ENCODE data around the gene GRN.

The GRN gene

DNA sequence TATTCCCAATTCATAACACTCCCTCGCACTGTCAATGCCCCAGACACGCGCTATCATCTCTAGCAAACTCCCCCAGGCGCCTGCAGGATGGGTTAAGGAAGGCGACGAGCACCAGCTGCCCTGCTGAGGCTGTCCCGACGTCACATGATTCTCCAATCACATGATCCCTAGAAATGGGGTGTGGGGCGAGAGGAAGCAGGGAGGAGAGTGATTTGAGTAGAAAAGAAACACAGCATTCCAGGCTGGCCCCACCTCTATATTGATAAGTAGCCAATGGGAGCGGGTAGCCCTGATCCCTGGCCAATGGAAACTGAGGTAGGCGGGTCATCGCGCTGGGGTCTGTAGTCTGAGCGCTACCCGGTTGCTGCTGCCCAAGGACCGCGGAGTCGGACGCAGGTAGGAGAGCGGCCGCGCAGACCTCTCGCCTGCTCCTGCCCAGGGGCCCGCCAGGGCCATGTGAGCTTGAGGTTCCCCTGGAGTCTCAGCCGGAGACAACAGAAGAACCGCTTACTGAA, at the start of gene GRN:
TSS of gene GRN (plus strand) at position 364 of the 515 bp plus-strand sequence. CDS start 3,863 bp downstream, outside the sequence.
- TF ChIP-seq, protein P1, sequence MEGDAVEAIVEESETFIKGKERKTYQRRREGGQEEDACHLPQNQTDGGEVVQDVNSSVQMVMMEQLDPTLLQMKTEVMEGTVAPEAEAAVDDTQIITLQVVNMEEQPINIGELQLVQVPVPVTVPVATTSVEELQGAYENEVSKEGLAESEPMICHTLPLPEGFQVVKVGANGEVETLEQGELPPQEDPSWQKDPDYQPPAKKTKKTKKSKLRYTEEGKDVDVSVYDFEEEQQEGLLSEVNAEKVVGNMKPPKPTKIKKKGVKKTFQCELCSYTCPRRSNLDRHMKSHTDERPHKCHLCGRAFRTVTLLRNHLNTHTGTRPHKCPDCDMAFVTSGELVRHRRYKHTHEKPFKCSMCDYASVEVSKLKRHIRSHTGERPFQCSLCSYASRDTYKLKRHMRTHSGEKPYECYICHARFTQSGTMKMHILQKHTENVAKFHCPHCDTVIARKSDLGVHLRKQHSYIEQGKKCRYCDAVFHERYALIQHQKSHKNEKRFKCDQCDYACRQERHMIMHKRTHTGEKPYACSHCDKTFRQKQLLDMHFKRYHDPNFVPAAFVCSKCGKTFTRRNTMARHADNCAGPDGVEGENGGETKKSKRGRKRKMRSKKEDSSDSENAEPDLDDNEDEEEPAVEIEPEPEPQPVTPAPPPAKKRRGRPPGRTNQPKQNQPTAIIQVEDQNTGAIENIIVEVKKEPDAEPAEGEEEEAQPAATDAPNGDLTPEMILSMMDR (IDR thresholded peaks at IDR 0.05), result no peak
- peaks cover 89 to 90% of the 10 kb centered on the region in 2 experiments for H3K4me1 ChIP-seq (ENCODE audit: control insufficient read depth in 1 of 2, insufficient read depth in 1 of 2, low read depth in 1 of 2, low read length in 1 of 2)
- H3K9me3 ChIP-seq, result no peaks in the 10 kb centered on the region
- peak within 1 kb of the TSS; percentile 93 for H3K27ac ChIP-seq
- H3K4me3 ChIP-seq (ENCODE audit: low read depth in 1 of 2, low read length in 1 of 2), result peak within 1 kb of the TSS; percentile 74 to 93
- H3K36me3 ChIP-seq, result peaks cover 15% of the 10 kb centered on the region
- H3K27me3 ChIP-seq, result no peaks in the 10 kb centered on the region

- Histone ChIP-seq H3K9me3 (no peaks in the 10 kb centered on the region), H3K4me3 (ENCODE audit: low read depth in 1 of 2, low read length in 1 of 2) (no peak overlapping the region), H3K27me3 (peaks cover 70% of the 10 kb centered on the region), H3K36me3 (no peaks in the 10 kb centered on the region), H3K4me1 (ENCODE audit: control insufficient read depth in 1 of 2, insufficient read depth in 1 of 2, low read depth in 1 of 2, low read length in 1 of 2) (no peaks in the 10 kb centered on the region), H3K27ac (no peak overlapping the region)
- TF ChIP-seq, protein P1 (IDR thresholded peaks at IDR 0.05), result no peak
These were observed 47.1 kb upstream of the GRN start for GRCh38 chr17:44297975-44298374.

GRCh38 chr17:44304651-44305050, 40.5 kb upstream of the GRN start:
- Histone ChIP-seq H3K27me3 (peaks cover 94% of the 10 kb centered on the region), H3K9me3 (no peaks in the 10 kb centered on the region), H3K27ac (no peak overlapping the region), H3K4me3 (ENCODE audit: low read depth in 1 of 2, low read length in 1 of 2) (no peak overlapping the region), H3K36me3 (no peaks in the 10 kb centered on the region), H3K4me1 (ENCODE audit: control insufficient read depth in 1 of 2, insufficient read depth in 1 of 2, low read depth in 1 of 2, low read length in 1 of 2) (peaks cover 0 to 18% of the 10 kb centered on the region in 2 experiments)
- TF ChIP-seq, protein P1 (IDR thresholded peaks at IDR 0.05), result no peak

GRCh38 chr17:44307387-44308186, 37.5 kb upstream of the GRN start:
- Histone ChIP-seq H3K9me3 (no peaks in the 10 kb centered on the region), H3K36me3 (no peaks in the 10 kb centered on the region), H3K27me3 (peaks cover 100% of the 10 kb centered on the region), H3K27ac (no peak overlapping the region), H3K4me1 (ENCODE audit: control insufficient read depth in 1 of 2, insufficient read depth in 1 of 2, low read depth in 1 of 2, low read length in 1 of 2) (peaks cover 0 to 18% of the 10 kb centered on the region in 2 experiments), H3K4me3 (ENCODE audit: low read depth in 1 of 2, low read length in 1 of 2) (peak overlapping the region in 1 of 2 experiments; percentile 54)
- TF ChIP-seq, protein P1 (IDR thresholded peaks at IDR 0.05), result no peak

DNA sequence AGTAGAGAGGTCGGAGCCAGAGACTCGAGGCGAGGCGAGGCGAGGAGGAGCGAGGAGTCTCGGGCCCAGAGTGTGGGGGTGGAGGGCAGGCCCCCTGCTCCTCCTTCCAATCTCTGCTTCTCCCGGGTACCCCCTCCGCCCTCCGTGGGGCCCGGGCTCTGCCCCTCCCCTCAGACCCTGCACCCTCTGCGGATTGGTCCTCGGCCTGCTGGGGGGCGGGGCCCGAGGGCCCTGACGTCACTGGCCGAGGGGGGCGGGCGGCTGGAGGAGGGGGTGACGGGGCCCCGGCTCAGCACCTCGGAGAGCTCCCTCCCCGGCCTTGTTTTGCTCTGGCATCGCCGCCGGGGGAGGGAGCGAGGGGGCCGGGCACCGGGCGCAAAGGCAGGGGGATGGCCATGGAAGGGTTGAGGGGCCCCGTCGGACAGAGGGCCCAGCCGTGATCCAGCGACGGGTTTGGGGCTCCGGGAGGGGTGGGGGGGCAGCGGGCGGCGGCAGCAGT, 36.7 kb upstream of the GRN start, which contains the start of gene RUNDC3A:
TSS of gene RUNDC3A (plus strand) at position 282 of the 499 bp plus-strand sequence. CDS start 232 bp downstream, outside the sequence.
- H3K4me3 ChIP-seq (ENCODE audit: low read depth in 1 of 2, low read length in 1 of 2), result peak within 1 kb of the TSS; percentile 17 to 54
- TF ChIP-seq, protein P1 (IDR thresholded peaks at IDR 0.05), result no peak
- peaks cover 100% of the 10 kb centered on the region for H3K27me3 ChIP-seq
- H3K36me3 ChIP-seq, result no peaks in the 10 kb centered on the region
- H3K4me1 ChIP-seq (ENCODE audit: control insufficient read depth in 1 of 2, insufficient read depth in 1 of 2, low read depth in 1 of 2, low read length in 1 of 2), result peaks cover 0 to 18% of the 10 kb centered on the region in 2 experiments
- no peaks in the 10 kb centered on the region for H3K9me3 ChIP-seq
- no peak within 1 kb of the TSS for H3K27ac ChIP-seq
